ENCODE results near the gene PYHIN1.
A peak's percentile ranks its signal among the peaks of the same experiment; 100 is the strongest.

PYHIN1 gene

DNA sequence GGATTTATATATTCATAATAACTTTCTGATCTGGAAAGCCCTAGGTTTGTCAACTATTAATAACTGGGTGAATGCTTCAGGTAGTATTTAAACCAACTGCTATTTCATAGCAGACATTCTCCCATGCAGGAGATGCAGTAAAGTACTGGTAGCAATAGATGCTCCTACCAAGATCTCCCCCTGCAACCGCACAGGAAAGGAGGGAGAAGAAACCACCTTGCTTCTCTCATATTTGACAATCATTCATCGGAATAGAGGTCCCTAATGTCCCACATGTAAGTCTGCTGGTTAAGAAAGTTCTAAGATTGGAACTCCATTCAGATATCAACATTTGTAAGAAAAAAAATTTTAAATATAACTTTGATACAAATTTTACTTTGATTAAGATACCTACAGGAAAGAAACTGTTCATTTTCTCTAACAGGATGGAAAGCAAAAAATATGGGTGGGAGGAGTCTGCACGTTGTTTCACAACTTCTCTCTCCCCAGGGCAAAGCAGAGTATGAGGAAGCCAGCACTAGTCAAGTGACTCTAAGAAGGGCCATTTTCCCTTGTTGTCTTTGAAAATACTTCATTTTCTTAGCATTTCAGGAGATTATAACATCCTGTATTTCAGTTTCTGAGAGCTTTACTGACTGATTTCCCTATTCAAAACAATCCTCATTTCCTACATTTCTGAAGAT, at the start of gene PYHIN1:
Gene PYHIN1 (plus strand): TSS at position 498 of the 683 bp plus-strand sequence. CDS start 5,359 bp downstream, outside the sequence.
- DNase-seq (ENCODE audit: low spot score): no peak

DNA sequence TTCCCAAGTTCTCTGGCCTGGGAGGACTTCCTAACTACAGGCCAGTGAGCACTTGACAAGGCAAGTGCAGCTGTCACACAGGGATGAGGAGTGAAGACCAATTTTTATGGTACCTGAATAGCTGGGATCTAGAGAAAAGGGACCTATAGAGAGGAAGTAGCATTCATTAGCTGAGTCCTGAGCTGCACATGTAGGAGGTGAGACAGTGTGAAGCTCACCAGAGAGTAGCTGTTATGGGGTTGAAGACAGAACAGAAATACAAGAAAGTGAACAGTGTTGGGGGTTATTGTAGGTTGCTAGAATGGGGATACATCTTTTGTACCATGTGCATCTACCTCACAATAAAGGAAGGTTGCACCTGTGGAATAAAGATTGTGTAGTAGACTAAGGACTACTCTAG, 37.7 kb upstream of the PYHIN1 start:
- no peak for DNase-seq (ENCODE audit: low spot score)

DNA sequence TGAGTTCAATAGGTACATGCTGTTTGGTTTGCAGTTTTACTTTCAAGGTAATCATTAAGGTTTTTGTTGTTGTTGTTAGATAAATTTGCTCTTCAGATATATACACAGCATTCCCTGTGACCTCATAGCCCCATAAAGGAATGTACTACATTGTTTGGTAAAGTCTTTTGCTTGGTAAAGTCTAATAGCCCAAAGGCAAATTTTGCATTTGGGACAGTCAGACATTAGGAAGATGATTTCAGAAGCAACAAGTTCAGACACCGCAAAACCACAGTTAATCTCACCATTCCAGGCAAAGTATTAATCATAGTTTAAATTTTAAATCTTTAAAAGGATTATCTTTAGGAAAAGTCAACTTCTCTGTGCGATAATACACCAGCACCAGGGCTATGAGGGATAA, 32.6 kb upstream of the PYHIN1 start:
- no peak for DNase-seq (ENCODE audit: low spot score)

DNA sequence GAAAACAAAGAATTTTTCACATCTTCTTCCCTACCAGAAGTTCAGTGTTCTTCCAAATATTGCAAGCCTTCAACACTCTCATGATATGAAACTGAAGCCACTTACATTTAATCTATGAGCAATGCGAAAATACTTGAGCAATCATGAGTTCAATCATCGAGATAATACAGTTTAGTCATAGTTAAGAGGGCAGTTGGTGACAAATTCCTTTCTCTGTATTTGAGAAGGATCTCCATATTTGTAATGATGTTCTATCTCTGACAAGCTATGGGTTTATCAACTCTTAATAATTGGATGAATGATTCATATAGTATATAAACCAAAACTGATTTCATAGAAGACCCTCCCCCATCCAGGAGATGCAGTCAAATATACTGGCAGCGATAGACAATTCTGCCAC, 29.7 kb upstream of the PYHIN1 start:
- peak; percentile 8 for DNase-seq (ENCODE audit: low spot score)

DNA sequence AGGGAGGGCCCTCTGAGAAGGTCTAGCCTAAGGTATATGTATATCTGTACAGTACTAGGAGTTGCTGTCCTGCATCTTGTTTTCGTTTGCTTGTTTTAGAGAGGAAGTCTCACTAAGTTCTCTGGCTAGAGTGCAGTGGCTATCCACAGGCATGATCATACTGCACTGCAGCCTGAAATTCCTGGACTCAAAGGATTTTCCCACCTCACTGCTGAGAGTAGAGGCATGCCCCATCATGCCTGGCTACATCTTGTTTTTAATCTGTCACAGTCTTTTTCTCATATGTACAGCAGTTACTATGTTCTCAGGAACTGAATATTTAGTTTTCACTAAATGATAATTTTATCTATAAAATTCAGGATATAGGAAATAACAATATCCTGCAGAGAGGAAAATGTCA, 15.3 kb upstream of the PYHIN1 start:
- DNase-seq (ENCODE audit: low spot score): no peak

DNA sequence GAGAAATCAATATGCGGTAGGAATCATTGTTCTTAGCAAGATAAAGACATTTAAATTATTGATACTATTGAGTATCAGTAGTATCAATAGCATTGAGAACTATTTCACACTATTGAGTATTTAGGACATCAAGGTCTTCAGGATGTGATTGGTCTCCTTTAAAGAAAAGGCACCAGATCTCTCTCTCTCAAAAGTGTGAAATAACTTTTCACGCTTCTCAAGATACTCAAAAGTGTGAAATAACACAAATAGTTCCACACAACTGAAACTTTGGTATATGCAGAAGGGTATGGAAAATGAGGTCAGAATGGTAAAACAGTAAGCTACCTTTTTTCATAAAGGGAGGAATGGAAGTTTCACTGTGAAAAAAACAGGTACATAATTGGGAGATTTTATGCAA, 6.7 kb upstream of the PYHIN1 start:
- DNase-seq (ENCODE audit: low spot score): no peak

DNA sequence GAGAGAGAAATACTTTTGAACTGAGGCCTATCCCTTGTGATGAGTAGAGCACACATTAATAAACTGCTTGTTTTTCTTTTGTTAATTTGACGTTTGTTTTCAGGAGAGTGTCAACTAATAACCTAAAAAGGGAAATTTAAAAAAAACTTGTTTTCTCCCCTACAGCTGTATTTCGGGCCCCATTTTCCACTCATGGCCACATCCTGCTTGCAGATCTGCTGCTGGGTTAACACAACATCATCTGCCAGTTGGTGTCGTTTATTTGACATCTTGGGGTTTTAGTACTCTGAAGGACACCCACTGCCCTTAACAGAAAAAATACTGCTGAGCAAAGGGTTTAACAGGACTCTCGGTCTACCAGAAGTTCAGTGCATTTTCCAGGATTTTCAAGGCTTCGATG, 848 bp upstream of the PYHIN1 start:
- DNase-seq (ENCODE audit: low spot score): no peak

DNA sequence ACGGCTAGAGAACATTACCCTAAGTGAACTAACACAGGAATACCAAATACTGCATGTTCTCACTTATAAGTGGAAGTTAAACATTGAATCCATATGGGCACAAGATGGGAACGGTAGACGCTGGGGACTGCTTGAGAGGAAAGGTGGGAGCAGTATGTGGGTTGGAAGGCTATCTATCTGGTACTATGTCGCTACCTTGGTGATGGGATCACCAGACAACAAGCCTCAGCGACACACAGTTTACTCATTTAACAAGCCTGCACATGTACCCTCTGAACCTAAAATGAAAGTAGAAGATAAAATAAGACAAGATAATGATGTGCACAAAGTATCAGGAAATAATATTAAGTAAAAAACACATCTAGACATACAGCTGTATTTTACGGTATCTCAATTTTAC, 819 bp downstream of the PYHIN1 start:
- DNase-seq (ENCODE audit: low spot score): no peak

DNA sequence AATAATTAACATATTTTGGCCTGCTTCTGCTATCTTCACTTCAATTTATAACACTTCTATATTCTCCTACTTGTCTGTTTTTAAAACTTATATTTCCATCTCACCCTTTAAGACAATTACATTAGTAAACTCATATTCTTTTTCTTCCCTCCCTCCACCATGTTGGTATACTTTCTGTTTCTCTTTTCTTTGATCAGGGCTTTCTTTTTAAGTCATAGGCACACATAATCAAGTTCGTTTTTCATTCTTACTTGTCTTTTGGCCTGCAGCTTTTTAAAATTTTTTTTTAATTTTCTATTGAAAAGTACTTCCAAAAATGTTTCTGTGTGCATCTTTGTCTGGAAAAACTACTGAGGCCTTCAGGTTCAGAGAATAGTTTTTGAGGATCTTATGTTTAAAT, 2.3 kb downstream of the PYHIN1 start:
- DNase-seq (ENCODE audit: low spot score): no peak

DNA sequence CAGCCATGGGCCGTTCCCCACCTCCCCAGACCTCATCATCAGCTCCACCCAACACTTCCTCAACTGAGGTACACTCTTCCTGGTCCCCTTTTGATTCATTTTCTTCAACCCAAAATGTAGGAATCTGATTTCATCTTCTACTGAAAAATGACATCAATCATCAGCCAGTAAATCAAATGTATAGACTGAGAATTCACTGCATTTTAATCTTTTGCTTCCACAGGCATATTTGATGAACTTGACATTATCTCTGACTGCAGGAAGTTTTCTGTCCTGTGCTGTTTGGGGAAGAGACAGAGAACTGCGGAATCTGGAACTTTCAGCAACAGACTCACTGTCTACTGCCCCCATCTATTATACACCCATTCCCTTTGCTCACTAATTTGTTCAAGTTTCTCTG, 7.8 kb downstream of the PYHIN1 start:
- no peak for DNase-seq (ENCODE audit: low spot score)

DNA sequence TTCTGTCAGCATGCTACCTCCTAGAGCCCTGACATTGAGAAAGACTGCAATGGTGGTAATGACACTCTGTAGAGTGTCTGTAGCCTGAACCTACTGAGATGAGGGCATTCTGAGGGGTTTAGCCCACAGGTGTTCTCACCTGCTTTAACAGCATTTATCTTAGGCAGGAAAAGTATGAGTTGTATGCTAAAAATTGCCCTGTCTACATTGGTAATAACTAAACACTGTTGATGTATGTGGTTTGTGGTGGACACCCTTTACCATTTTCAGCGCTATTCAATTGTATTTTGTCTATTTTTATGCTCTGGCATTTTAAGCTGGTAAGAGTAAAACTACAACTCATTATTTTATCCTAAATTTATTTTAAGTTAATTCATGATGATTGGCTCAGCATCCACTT, 10.0 kb downstream of the PYHIN1 start:
- DNase-seq (ENCODE audit: low spot score): no peak

DNA sequence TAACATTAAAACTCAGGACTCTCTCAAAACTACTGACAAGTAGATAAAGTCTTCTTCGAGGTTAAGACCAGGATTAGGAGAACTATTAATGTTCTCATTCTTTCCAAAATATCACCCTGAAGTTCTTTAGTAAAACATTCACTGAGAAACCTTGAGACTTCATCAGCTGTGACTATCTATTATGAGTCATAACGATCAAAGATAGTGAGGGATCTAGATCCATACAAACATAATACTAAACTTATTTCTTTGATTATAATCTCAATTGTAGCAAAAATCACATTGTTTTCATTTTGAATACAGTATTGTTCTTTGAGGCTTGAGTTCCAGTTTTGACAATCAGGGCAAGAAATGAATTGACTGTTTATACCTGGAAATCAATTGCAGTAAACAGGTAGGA, 11.1 kb downstream of the PYHIN1 start:
- DNase-seq (ENCODE audit: low spot score): no peak

DNA sequence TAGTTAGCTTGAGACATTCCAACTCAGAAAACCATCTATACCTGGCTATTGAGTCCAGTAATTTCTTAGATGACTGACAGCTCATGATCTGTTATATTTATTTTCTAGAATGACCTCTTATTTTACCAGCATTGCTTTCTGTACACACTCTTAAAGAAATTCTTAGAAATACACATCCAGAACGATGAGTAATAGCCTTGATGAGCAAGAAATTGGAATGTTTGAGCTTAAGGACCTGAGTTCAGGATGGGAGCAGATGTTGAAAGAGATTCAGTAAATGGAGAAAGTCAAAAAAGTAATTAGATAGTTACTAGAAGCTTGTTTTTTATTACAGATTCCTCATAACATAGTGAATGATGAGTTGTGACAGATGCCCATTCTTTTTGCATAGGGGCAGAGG, 11.7 kb downstream of the PYHIN1 start:
- peak; percentile 34 for DNase-seq (ENCODE audit: low spot score)

DNA sequence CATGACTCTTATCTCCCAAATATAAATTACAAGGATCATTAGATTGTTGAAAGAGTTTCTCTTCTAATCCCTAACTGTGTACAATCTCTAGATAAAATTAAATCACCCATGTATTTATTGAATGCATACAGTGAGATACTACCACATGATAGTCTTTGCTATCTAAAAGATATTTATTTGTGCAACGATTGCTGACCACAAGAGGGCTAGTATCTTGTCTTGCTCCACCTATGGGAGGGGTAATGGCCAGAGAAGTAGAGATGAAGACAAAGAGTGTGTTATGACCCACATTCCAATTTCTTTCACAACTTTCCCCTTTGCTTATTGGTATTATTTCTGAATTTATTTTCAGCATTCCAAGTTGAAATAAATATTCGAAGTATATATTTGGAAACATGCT, 13.7 kb downstream of the PYHIN1 start:
- DNase-seq (ENCODE audit: low spot score): no peak

DNA sequence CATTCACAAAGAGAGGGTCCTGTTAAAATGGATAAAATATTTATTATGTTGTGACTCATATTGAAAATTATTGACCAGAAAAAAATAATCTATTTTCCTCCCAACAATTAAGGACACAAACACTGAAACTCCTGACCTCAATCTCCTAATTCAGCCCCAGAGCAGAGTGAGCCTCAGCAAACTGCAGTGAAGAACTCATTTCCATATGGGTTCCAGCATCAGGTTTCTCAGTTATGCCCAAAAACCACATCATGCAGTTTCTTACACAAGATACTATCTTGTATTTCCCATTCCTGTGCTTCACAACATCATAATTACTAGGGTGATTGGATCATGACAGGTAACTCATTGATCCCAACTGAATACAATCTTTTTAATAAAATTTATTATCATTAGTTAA, 15.4 kb downstream of the PYHIN1 start:
- no peak for DNase-seq (ENCODE audit: low spot score)

DNA sequence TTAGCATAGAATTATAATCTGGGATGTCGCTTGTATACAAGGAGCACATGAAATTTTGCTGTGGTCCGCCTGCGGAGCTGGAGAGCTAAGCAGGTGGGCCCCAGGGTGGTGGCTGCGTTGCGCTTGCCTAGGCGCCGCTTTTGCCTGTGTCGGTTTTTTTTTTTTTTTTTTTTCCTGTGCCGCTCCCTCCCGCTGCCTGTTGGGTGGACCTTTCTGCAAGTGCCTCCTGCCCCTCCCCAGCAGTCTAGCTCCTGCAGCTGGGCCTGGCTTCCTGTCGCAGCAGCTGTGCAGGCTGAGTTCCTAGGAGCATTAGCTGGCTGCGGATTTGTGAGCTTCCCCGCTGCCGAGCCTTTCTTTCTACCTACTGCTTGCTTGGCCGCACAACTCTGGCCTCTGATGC, 20.6 kb downstream of the PYHIN1 start:
- no peak for DNase-seq (ENCODE audit: low spot score)

DNA sequence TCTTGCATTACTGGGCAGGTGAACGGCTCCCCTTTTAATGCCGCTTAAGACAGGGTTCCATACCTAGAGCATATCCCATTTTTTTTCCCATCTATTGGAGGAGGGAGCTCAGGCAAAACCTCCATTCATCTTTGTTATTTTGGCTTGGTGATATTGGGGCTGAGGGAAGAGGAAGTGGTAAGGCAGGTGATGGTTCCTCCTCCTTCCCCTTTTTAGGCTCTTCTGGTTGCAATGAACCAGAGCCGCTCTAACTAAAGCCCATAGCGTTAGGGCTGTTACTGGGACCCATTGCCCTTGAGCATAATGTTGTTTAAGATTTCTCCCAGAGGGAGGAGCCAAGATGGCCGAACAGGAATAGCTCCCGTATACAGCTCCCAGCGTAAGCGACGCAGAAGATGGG, 21.1 kb downstream of the PYHIN1 start:
- DNase-seq (ENCODE audit: low spot score): no peak

DNA sequence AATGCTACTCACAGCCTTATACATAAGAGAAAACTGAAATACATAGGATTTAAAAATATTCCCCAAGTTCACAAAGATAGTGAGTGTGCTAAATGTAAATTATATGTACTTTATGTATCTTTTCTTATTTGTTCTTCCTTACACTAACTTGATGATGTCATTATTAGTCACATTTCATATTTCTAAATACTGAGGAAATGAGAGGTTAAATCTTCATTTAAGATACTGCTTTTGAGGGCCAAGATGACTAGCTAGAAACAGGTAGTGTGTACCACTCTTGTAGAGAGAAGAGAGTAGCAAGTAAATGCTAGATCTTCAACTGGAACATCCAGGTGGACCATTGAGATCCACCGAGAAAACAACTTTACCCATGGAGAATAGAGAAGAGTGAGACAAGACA, 29.8 kb downstream of the PYHIN1 start:
- no peak for DNase-seq (ENCODE audit: low spot score)

DNA sequence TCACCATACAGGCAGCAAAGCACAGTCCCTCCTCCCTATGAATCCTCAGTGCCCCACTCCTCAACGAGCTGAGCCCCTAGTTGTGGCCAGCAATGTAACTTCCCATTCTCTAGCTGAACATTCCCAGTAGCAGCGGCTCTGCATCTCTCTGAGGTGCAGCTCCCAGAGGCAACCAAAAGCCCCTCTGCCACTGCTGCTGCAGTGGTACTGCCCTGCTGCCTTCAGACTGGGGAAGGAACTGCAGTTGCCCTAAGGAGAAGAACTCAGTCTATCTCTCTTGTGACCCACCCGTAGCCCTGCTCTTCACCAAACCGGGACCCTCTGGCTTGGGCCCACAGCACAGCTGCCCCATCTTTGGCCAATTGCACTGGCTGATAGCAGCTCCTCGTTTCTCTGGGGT, 31.6 kb downstream of the PYHIN1 start:
- DNase-seq (ENCODE audit: low spot score): no peak

DNA sequence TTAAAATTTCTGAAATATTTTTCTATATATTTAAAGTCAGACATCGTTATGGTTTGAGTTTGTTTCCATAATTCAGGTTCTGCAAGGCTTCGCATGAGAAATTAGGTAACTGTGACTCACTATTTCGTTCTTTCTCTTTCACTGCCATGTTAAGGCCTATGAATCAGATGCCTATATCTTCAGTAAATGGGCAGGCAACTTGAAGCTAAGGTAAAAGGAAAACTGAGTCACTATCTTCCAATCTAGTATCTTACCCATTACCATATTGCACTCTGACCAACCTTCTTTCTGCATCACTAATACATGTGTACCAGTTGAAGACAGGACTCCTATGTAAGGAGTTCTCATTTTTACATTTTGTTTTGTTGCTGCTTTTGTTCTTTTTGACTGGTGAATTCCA, 37.8 kb downstream of the PYHIN1 start:
- no peak for DNase-seq (ENCODE audit: low spot score)

DNA sequence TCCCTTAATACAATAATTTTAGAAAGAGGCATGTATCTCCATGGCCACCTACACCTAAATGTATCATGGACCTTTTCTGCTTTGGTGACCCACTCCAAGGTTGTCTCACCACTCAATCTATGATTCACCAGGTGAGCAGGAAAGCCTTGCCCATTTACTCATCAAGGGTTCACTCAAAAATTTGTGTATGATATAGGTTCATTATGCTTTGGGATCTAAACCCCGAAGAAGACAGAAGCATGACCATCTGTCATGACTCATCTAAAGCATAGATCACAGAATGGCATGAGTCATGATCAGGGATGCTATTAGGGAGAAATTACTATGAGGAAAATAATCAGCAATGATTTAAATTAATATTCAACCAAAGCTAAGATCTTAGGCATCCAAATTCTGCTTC, 38.5 kb downstream of the PYHIN1 start:
- DNase-seq (ENCODE audit: low spot score): peak; percentile 31

DNA sequence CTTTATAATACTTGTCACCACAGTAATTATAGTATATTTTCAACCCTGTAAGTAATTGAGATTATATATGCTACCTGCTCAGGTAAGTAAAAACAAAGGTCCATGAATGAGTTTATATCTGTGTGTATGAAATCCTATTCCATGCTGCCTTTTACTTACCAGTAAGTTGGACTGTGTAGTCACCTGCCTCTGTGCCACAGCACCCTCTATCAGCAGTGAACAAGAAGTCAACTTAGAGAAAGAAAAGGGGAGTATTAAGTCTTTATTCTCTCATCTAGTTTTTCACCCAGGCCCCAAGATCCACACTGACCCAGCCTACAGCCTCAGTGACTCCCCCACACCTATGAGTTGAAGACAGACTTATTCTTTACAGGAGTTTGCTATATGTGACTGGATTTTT, 41.5 kb downstream of the PYHIN1 start:
- peak; percentile 54 for DNase-seq (ENCODE audit: low spot score)

DNA sequence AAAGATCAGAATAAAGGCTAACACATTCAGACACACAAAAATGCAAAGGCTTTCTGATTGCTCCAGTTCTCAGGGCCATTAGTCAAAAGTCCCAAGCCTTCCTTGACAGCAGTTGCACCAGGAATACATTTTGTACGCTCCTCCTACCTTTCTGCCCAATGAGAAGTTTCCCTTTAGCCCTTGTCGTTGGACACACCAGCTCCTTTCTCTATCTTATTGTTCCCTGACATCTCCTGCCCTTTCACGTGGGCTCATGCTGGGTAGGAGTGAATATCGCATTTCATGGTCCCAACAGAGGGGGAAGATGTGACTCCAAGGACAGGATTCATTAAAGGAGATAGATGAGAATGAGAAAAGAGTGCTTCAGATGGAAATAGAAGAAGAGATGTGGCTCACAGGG, 44.9 kb downstream of the PYHIN1 start:
- DNase-seq (ENCODE audit: low spot score): no peak

DNA sequence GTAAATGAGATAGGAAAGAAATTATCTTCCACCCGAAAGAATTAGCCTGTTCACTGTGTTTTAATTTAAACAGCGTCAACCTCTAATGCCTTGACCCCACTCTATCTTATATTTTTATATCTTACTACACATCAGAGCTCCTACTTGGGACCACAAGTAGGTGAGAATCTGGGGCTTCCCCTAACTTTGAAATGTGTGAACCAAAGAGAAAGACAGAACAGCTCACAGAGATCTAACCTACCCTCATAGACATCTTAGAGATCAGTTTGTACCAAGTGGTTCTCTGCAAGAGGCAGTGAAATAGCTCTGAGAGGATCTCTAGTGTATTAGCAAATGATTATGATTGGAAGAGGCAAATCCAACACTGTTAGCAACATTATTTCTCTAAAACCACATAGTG, 47.4 kb downstream of the PYHIN1 start:
- no peak for DNase-seq (ENCODE audit: low spot score)

DNA sequence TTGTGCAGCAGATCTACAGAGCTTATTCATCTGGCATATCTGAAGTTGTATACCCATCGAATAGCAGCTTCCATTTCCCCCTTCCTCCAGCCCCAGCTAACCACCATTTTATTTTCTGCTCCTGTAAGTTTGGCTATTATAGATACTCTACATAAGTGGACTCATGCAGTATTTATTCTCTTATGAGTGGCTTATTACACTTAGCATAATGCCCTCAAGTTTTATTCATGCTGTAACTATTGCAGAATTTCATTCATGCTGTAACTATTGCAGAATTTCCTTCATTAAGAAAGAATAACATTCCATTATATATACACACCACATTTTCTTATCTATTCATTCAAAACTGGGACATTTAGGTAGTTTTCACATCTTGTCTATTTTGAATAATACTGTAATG, 47.9 kb downstream of the PYHIN1 start:
- no peak for DNase-seq (ENCODE audit: low spot score)

Measured in RKO (cell line).